AG04450 (cell line): Measurements from ENCODE around the gene MYL10. TPM values are rescaled to one million over a fixed set of nuclear protein-coding genes. Genes with fewer than 3 reads are reported as not detected.

ENCODE experiments used
- CTCF ChIA-PET: fragments of 300-600, 350-600 bp; formaldehyde crosslinking; extraction: SDS; loops from one replicate; lab custom pipeline; 2022; ENCODE audit warnings: antibody characterized with exemption, inconsistent platforms; lab: Charles Lee
- POLR2A ChIA-PET: fragments of 350-600 bp; formaldehyde crosslinking; extraction: SDS; loops from one replicate; lab custom pipeline; 2021; ENCODE audit warnings: antibody characterized with exemption, inconsistent platforms; lab: Yijun Ruan, JAX
- DNase-seq: peaks from one replicate; pipeline ENCODE4 v3.0.0-alpha.2; 2011; ENCODE audit warnings: low read depth, low spot score
- H3K27ac ChIP-seq: one replicate; pipeline ENCODE4 v1.5.1; 2012; ENCODE audit warnings: low read depth, low read length, control low read depth
- H3K27me3 ChIP-seq: one replicate; pipeline ENCODE4 v1.6.0; 2012; ENCODE audit warnings: low read length; ENCODE audit not compliant: control insufficient read depth, insufficient read depth
- H3K4me3 ChIP-seq: 2 replicates; pipeline ENCODE4 v1.5.1; 2011; ENCODE audit warnings: mild to moderate bottlenecking, low read depth, low read length, control low read depth
- H3K9me3 ChIP-seq: 2 replicates; pipeline ENCODE4 v1.5.1; 2012; ENCODE audit warnings: low read length; ENCODE audit not compliant: control insufficient read depth, insufficient read depth
- CTCF ChIP-seq: IDR thresholded peaks from 2 replicates; pipeline ENCODE4 v1.5.1; 2011; ENCODE audit warnings: low read depth, low read length, control low read depth, inconsistent platforms
- polyA plus RNA-seq: library from polyadenylated mRNA; depleted of rRNA; stranded (reverse); fragments of >200 nt; gene quantifications from 2 replicates; pipeline ENCODE4 v1.2.3, GENCODE V29; 2011

MYL10 gene
- polyA plus RNA-seq, 1 experiment: not detected

DNA sequence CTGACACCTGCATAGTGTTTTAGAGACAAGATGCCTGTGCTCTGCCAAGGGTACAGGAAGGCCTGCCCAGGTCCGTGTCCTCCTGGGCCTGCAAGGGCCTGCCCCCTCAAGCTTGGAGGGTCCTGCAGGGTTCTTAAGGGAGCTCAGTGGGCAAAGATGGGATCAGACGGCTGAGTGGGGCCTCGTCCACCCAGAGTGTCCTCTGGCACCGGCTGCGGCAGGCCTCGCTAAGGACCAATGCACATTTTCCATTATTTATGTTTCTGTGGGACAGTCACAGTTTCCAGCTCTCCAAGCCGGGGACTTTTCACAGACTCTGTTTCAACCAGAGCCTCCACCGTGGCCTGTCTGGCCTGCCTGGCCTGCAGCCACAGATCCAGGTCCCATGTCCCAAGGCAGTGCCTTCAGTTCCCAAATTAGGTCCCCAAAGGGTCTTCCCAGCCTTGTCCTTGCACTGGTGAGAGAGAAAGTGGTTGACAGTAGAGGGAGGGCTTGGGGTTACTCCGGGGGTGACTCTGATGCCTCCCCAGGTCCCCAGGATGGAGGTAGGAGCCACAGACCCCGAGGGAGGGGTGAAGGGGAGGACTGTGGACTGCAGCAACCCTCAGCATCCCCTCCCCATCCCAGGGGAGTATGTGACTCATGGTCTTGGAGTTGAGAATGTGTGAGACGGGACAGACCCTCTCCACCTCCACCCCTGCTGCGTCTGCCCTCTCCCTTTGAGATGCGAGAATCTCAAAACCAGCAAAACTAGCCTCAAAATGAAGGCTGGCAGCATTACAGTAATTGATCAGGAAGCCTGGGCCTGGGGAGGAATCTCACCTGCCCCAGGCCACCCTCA is 14.8 kb downstream of the MYL10 start:
- ChIA-PET POLR2A (no interaction called here), CTCF (interaction anchor here (1.0 kb wide), 1 partner anchor 11 kb away, joined by 3 read pairs; no protein-coding TSS in a partner anchor)
- no peak for DNase-seq
- Histone ChIP-seq H3K27me3 (peaks cover 31% of the 10 kb centered on the region), H3K9me3 (no peaks in the 10 kb centered on the region), H3K4me3 (no peak overlapping the region), H3K27ac (no peak overlapping the region)
- TF ChIP-seq CTCF: no peak

DNA sequence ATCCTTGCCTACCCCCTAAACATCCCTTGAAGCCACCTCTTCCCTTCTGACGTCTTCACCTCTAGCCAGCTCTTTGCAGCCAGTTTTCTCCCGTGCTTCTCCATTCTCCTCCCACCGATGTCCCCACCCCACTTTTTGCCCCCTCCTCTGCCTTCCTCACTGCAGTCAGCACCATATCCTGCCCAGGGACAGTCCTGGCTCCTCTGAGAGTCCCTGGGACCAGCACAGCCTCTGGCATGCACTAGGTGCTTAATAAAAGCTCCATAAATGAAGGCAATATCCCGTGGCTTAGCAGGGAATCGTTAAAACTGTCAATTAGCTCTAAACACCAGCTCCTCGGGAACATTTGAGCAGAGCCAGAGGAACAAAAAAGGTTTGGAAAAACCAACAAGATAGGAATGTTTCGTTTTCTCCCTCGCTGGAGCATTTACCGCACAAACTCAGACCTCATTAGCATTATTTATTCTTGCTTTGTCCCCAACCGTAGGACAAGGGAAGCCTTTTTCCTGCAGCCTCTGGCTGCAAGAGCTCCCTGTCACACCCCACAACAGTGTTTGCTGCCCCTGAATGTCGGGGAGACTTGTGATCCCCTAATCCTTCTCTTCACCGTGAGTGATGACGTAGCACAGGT is 16.1 kb downstream of the MYL10 start:
- no peak overlapping the region for H3K4me3 ChIP-seq
- no peak for TF ChIP-seq CTCF
- POLR2A ChIA-PET: no interaction called here
- peaks cover 37% of the 10 kb centered on the region for H3K27me3 ChIP-seq
- no peak for DNase-seq
- CTCF ChIA-PET: interaction anchor here (0.6 to 2.2 kb wide), 2 partner anchors 10 to 12 kb away, joined by 3 to 9 read pairs; no protein-coding TSS in a partner anchor
- no peaks in the 10 kb centered on the region for H3K9me3 ChIP-seq
- H3K27ac ChIP-seq: no peak overlapping the region

GRCh38 chr7:101608772-101609713 is 20.1 kb downstream of the MYL10 start:
- ChIA-PET POLR2A (no interaction called here), CTCF (no interaction called here)

DNA sequence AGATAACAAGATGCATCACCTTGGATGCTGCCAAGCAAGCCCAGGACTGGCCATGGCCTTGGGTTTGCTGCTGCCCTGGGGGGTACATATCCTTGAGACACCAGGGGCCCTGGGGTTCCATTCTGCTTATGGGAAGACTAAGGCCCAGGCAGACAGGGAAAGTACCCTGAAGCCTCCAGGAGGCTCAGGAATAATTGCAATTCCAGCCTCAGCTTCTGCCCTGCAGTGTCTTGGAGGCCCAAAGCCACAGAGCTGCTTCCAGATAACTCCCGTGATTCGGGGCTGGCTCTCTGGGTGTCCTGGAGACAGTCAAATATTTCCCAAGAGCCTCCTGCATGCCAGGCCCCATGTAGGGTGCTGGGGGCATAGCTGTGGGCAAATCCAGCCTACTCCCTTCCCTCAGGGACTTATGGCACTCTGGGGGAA is 22.6 kb downstream of the MYL10 start:
- TF ChIP-seq CTCF: no peak
- Histone ChIP-seq H3K27ac (no peak overlapping the region), H3K9me3 (no peaks in the 10 kb centered on the region; the same call in 1 of the 2 replicates), H3K4me3 (no peak overlapping the region), H3K27me3 (peaks cover 10% of the 10 kb centered on the region)
- no peak for DNase-seq
- ChIA-PET POLR2A (no interaction called here), CTCF (no interaction called here)

More at GRCh38 chr7:101608772-101609713, 20.1 kb downstream of the MYL10 start:
- no peak overlapping the region for H3K27ac ChIP-seq
- no peak for TF ChIP-seq CTCF
- no peak for DNase-seq
- peaks cover 21% of the 10 kb centered on the region for H3K27me3 ChIP-seq
- H3K9me3 ChIP-seq: no peaks in the 10 kb centered on the region
- H3K4me3 ChIP-seq: no peak overlapping the region
